ENCODE measurements around the gene LEFTY2.

GRCh38 chr1:225943582-225943981 lies 2.6 kb upstream of the LEFTY2 start:
- TF ChIP-seq CTCF (IDR thresholded peaks at IDR 0.05; ENCODE audit: low read length) (no peak), EZH2 (optimal IDR thresholded peaks at IDR 0.05; ENCODE audit: low read depth, low read length) (no peak), EZH2phosphoT487 (IDR thresholded peaks at IDR 0.05; ENCODE audit: low read length) (no peak)

Data from MM.1S (cell line).